Coronary artery (tissue), 2 donors: ENCODE measurements around the gene SORCS3.

Experiments
- DNase-seq: peaks from one replicate; pipeline ENCODE4 v3.0.0-alpha.2; 2017; ENCODE audit warnings: low spot score
- H3K27ac ChIP-seq, 2 donors: fragments of 200-600 bp; sonication (generic); one replicate each; pipeline ENCODE4 v1.5.1; 2016 to 2019
- H3K4me3 ChIP-seq: fragments of 200-600 bp; sonication (generic); 2 replicates; pipeline ENCODE4 v1.5.1; 2016; ENCODE audit warnings: mild to moderate bottlenecking, moderate library complexity
- TF ChIP-seq, protein P1 (sequence below): fragments of 200-600 bp; sonication (generic); IDR thresholded peaks from one replicate; pipeline ENCODE4 v1.5.1; 2019; ENCODE audit warnings: antibody characterized with exemption

Gene SORCS3

DNA sequence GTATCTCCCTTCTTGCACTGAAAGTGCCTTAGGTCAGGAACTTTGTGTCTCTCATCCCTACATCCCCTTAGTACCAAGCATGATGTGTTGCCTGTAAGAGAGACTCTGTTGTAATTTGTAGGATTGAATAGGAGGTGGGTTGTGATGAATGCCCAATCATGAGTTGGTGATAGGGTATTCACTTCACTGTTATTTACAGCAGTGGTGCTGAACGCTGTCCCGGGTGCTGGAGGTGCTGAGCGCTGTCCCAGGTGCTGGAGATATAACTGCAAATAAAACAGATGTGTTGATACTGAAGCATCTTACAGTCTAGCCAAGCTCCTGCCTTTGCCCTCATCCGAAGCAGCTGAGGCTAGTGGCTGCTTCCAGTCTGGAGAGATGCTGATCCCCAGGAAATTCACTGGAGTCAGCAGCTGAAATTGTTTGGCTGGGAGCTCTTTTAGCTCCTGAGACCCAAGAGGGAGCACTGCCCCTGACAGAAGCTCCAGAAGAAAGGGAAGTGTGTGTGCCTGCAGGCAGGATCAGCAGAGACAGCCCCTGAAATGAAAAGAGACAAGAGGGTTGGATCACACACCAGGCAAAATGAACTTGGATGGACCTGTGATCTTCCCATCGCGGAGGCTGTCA is 183.4 kb downstream of the SORCS3 start:
- TF ChIP-seq, protein P1, sequence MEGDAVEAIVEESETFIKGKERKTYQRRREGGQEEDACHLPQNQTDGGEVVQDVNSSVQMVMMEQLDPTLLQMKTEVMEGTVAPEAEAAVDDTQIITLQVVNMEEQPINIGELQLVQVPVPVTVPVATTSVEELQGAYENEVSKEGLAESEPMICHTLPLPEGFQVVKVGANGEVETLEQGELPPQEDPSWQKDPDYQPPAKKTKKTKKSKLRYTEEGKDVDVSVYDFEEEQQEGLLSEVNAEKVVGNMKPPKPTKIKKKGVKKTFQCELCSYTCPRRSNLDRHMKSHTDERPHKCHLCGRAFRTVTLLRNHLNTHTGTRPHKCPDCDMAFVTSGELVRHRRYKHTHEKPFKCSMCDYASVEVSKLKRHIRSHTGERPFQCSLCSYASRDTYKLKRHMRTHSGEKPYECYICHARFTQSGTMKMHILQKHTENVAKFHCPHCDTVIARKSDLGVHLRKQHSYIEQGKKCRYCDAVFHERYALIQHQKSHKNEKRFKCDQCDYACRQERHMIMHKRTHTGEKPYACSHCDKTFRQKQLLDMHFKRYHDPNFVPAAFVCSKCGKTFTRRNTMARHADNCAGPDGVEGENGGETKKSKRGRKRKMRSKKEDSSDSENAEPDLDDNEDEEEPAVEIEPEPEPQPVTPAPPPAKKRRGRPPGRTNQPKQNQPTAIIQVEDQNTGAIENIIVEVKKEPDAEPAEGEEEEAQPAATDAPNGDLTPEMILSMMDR: no peak
- no peak for DNase-seq
- H3K4me3 ChIP-seq: no peak overlapping the region
- no peak overlapping the region for H3K27ac ChIP-seq

- no peak for DNase-seq
- no peak overlapping the region for H3K4me3 ChIP-seq
- TF ChIP-seq, protein P1: no peak
- H3K27ac ChIP-seq: no peak overlapping the region
Observed at GRCh38 chr10:104831272-104831671, 190.2 kb downstream of the SORCS3 start.

- DNase-seq: no peak
- Histone ChIP-seq H3K27ac (no peak overlapping the region), H3K4me3 (no peak overlapping the region)
- TF ChIP-seq, protein P1: no peak
Observed at GRCh38 chr10:104834580-104834979, 193.5 kb downstream of the SORCS3 start.

DNA sequence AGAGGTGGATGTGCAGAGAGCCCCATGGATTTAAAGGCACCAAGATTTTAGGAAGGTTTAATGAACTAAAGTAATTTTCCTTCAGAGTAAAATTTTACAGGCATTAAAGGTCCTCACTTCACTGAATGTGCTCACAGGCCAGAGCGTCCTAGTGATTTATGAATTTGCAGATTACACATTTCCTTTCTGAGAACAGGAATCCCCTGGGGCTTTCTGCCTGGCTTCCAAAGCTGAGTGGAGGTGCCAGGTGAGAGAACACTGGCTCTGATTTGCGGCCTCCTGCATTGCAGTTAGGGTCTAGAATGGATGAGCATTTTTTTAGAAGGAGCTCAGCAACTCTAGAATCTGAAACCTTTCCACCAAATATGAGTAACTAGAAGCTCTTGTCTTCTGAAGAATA is 194.3 kb downstream of the SORCS3 start:
- H3K4me3 ChIP-seq: no peak overlapping the region
- TF ChIP-seq, protein P1: no peak
- DNase-seq: no peak
- no peak overlapping the region for H3K27ac ChIP-seq

DNA sequence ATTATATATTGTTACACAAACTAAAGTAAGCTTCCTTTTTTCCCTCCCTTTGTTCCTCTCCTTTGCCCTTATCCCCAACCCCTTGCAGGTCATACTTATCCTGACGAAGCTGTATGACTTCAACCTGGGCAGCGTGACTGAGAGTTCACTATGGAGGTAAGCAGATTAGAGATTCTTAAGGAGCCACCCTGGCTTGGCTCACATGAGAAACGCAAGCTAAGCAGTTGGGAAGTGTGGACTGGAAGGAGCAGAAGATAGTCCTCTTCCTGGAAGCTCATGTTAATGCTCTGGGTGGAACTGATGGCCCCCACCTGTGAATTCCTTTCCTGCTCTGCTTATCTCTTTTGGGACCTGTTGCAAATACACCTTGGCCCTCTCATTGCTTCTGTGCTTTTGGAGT is 201.6 kb downstream of the SORCS3 start:
- no peak for DNase-seq
- TF ChIP-seq, protein P1: no peak
- Histone ChIP-seq H3K27ac (no peak overlapping the region), H3K4me3 (no peak overlapping the region)

DNA sequence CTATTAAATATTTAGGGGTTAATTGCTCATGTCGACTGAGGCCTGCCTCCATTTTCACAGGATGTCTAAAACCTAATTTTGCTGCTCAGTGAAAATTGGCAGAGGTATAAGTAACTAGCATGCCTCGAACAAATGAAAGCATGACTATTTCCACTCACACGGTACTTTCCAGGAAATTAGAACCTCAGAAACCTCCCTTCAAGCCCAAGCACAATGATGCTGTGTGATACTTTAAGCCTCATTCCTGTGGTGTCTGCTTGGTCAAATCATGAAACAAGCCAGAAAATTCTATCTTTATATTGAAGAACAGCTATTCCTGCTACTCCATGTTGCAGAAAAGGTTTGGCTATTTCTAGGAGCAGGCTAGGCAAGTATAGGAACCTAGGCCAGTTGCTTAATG is 203.0 kb downstream of the SORCS3 start:
- TF ChIP-seq, protein P1: no peak
- no peak for DNase-seq
- Histone ChIP-seq H3K4me3 (no peak overlapping the region), H3K27ac (no peak overlapping the region)

- Histone ChIP-seq H3K4me3 (no peak overlapping the region), H3K27ac (no peak overlapping the region)
- TF ChIP-seq, protein P1: no peak
- DNase-seq: no peak
Observed at GRCh38 chr10:104850023-104850422, 208.9 kb downstream of the SORCS3 start.
